Cardiac fibroblast (primary cell): Measurements from ENCODE around the gene CD44.

Source experiments
- DNase-seq, 2 donors: peaks; one replicate each; pipeline versions ENCODE4 v3.0.0 to v3.0.0-alpha.2; 2010; ENCODE audit warnings: low read depth in 2 of 2
- H3K4me3 ChIP-seq, 2 donors: replicated peaks in 1 of 2; 1 replicate in 1 of 2; 2 replicates in 1 of 2; pipeline ENCODE4 v1.5.1; 2011; ENCODE audit warnings: low read depth in 2 of 2, low read length in 2 of 2, mild to moderate bottlenecking in 2 of 2, moderate library complexity in 1 of 2
- TF ChIP-seq, protein P1 (sequence below): IDR thresholded peaks from one replicate; pipeline ENCODE4 v1.5.1; 2011; ENCODE audit warnings: low read depth, mild to moderate bottlenecking, low read length, inconsistent platforms

CD44 gene

DNA sequence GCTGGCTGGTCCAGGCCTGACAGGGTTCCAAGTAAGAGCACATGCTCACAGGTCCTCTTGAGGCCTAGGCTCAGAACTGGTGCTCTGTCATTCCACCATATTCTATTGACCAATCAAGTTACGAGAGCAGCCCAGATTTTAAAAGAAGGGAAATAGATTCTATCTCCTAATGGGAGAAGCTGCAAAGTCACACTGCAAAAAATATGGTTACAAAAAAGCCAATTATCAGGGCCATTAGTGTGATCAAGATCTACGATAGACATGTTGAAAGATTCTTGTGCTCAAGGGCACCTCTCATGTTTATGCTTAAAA is 96.1 kb downstream of the CD44 start:
- DNase-seq, result no peak
- TF ChIP-seq, protein P1, sequence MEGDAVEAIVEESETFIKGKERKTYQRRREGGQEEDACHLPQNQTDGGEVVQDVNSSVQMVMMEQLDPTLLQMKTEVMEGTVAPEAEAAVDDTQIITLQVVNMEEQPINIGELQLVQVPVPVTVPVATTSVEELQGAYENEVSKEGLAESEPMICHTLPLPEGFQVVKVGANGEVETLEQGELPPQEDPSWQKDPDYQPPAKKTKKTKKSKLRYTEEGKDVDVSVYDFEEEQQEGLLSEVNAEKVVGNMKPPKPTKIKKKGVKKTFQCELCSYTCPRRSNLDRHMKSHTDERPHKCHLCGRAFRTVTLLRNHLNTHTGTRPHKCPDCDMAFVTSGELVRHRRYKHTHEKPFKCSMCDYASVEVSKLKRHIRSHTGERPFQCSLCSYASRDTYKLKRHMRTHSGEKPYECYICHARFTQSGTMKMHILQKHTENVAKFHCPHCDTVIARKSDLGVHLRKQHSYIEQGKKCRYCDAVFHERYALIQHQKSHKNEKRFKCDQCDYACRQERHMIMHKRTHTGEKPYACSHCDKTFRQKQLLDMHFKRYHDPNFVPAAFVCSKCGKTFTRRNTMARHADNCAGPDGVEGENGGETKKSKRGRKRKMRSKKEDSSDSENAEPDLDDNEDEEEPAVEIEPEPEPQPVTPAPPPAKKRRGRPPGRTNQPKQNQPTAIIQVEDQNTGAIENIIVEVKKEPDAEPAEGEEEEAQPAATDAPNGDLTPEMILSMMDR, result no peak
- no peak overlapping the region for H3K4me3 ChIP-seq

DNA sequence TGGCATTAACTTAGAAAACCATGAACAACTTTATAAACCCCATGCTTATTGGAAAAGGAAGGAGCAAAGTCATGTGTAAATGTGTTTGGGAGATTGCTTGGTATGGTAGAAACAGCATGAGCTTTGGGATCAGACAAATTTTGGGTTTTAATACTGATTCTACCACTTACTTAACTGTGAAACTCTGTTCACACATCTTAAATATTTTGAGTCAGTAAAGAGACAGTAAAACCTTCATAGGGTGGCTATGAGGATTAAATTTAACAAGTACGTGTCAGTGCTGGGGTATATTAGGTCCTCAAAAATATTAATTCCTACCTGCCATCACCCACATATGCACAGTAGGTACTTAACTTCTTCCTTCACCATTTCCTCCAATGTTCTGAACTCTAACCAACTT is 96.5 kb downstream of the CD44 start:
- no peak for DNase-seq
- TF ChIP-seq, protein P1, result no peak
- no peak overlapping the region for H3K4me3 ChIP-seq

DNA sequence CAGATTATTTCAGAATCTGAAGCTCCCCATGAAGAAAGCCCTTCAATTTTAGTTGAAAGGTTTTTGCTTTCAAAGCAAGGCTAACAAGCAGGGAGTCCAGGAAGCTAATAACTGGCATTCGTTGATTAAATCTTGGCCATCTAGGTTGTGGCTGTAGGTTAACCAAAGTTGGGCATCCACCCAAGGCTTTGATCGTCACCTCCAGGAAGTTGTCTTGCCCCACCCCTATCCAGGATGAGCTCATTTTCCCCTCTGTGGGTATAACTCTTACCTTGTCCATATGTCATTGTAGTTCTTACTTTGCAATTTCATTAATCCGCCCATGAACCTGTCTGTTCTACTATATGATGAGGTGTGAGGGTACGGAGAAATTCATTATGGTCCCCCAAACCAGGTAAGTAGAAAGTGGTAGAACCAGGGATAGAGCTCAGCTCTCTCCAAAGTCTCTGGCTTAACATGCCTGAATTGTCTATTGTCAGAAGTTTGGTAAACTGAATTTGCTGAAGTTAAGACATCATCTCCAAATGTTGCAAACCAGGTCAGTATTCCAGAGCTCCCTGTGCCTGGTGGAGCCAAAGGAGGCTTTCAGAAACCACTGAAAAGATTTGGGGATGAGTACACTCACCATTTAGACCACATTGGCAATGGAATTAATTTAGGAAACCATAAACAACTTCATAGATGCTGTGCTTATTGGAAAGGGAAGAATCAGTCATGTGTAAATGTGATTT is 97.1 kb downstream of the CD44 start:
- TF ChIP-seq, protein P1, result no peak
- DNase-seq, result peak in 1 of 2 donors; percentile 65
- no peak overlapping the region for H3K4me3 ChIP-seq

DNA sequence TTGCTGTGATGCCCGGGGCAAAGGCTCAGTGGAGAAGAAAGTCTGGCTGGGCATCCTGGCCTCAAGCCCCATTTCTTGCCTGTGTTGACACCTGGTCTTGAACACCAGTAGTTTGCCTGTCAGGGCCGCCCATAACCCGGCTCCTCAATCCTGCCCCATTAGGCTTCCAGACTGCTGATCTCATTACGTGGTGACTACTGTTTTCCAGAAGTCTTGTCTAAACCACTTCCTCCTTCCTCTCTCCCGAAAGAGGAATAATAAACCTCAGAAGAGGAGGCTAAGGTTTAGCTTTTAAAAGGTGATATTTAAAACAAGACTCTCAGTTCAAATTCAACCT is 97.7 kb downstream of the CD44 start:
- peak in 1 of 2 donors; percentile 71 for DNase-seq
- TF ChIP-seq, protein P1, result no peak
- no peak overlapping the region for H3K4me3 ChIP-seq

DNA sequence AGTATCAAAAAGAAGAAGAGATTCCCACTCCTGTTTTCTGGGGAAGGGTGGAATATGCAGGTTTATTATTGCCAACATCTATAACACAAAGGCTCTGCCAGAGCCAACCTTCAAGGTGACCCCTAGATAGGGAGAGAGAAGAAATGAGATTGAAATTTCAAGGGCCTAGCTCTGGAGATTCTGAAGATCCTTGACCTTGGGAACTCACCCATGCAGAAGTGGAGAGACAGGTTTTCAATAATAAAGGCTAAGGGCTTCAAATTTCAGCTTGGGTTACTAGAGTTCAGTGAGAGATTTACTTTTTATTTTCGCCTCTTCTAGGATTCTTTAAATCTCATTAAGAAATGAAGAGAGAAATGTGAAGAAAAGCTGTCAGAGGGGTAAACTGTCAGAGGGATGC is 98.4 kb downstream of the CD44 start:
- DNase-seq, result no peak
- TF ChIP-seq, protein P1, result no peak
- no peak overlapping the region for H3K4me3 ChIP-seq

DNA sequence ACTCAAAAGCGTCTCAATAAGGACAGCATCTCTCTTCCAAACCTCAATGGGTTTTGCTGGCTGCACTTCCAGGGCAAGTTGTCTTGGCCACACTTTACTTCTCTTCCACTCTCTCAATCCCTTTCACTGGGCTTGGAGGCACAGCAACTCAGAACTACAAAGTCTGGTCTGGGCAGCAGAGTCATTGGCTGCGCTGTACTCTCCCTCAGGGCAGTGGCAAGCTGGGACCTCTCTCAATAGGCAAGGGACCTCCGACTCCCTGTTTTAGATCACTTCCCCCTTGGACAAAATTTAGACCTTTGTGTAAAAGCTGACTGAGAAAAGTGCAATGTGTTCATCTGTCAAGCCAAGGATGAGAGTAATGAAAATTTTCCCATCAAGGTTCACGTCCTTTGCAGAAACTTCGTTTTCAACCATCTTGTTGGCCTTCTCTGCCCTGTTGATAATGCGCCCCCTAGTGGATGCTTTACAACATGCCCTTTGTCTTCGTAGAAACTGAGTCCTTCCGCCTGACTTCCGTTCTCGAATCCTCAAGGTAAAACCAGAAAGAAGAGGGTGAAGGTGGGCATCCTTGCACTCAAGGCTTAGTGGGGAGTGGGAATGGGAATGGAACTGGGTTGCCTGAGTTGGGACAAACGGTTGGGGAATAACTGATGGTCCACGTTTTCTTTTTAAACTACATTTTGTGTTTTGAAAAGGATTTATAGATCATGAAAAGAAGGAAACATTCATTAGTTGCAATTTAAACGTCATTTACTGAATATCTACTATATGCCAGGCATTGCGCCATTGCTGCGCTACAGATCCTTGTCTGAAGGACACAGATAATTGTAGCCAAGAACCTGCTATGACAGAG is 99.1 kb downstream of the CD44 start:
- TF ChIP-seq, protein P1, result peak; percentile 61
- DNase-seq, result peak; percentile 40 to 66
- H3K4me3 ChIP-seq, result no peak overlapping the region
